ENCODE measurements around the gene ZNF669.

The ZNF669 gene

DNA sequence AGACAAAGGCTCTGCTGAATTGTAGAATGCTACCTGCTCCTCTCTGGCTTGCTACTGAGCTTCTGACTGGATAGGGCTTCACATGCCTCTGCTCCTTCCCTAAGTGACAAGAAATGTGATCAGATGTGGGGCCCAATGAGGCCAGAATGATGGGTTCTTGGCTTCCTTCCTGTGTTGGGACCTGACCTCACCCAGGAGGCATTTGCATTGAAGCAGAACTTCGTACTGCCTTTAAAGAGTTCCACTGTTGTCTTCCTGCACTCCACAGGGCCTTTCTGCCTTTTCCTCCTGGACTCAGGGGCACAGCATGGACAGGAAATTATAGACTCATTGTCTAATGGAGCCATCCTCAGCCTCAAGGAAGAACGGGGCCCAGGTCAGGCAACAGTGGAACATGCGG is 39.9 kb downstream of the ZNF669 start:
- no peak for DNase-seq (ENCODE audit: low read depth)
- TF ChIP-seq, protein P1, sequence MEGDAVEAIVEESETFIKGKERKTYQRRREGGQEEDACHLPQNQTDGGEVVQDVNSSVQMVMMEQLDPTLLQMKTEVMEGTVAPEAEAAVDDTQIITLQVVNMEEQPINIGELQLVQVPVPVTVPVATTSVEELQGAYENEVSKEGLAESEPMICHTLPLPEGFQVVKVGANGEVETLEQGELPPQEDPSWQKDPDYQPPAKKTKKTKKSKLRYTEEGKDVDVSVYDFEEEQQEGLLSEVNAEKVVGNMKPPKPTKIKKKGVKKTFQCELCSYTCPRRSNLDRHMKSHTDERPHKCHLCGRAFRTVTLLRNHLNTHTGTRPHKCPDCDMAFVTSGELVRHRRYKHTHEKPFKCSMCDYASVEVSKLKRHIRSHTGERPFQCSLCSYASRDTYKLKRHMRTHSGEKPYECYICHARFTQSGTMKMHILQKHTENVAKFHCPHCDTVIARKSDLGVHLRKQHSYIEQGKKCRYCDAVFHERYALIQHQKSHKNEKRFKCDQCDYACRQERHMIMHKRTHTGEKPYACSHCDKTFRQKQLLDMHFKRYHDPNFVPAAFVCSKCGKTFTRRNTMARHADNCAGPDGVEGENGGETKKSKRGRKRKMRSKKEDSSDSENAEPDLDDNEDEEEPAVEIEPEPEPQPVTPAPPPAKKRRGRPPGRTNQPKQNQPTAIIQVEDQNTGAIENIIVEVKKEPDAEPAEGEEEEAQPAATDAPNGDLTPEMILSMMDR (IDR thresholded peaks at IDR 0.05; ENCODE audit: control insufficient read depth, insufficient read depth, low read depth, low read length, missing control alignments): no peak
- no peak overlapping the region for H3K4me3 ChIP-seq (ENCODE audit: control insufficient read depth, low read depth, low read length)

DNA sequence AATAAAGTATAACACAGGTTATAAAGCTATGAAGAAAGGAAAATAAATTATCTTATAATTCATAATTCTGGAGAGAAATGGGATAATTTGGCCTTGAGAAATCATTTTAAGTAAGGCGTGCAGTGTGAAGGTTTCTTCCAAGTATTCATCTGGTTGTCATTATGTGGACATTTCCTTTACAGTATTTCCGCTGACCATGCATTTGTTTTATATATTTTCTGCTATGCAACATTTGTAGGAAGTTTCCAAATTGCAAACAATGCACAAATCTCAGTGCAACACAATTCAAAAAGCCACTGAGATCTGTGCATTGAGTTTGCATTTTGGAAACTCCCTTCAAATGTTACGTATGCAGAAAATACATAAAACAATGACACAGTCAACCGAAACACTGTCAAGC is 43.4 kb downstream of the ZNF669 start:
- TF ChIP-seq, protein P1 (IDR thresholded peaks at IDR 0.05; ENCODE audit: control insufficient read depth, insufficient read depth, low read depth, low read length, missing control alignments): no peak
- no peak overlapping the region for H3K4me3 ChIP-seq (ENCODE audit: control insufficient read depth, low read depth, low read length)
- DNase-seq (ENCODE audit: low read depth): no peak

DNA sequence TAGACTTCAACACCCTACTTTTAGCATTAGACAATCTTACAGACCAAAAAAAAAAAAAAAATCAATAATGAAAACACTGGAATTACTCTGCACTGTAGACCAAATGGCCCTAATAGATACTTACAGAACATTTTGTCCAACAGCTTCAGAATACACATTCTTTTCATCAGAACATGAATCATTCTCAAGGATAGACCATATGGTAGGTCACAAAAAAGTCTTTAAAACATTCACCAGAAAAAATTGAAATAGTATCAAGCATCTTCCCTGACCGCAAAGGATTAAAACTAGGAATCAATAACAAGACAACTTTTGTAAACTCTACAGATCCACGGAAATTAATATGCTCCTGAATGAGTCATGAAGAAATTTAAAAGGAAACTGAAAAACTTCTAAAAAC is 48.1 kb downstream of the ZNF669 start:
- no peak for DNase-seq (ENCODE audit: low read depth)
- TF ChIP-seq, protein P1 (IDR thresholded peaks at IDR 0.05; ENCODE audit: control insufficient read depth, insufficient read depth, low read depth, low read length, missing control alignments): no peak
- H3K4me3 ChIP-seq (ENCODE audit: control insufficient read depth, low read depth, low read length): no peak overlapping the region

DNA sequence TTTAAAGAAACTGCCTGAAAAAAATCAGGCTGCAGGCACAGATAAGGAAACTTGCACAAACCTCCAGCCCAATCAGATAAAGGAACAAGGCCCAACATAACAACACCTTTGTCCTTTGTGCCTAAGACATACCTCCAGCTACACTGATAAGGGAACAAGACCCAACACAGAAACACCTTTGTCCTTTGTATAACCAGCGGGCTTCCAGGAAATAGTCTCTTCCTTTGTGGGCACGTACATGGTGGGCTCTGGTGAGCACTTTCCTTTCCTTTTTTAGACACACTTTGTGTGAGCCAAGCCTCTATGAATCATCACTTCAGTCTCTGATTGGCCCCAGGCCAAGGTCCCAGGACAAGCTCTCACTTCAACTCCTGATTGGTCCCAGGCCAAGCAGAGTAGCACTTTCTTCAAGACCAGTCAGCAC is 49.2 kb downstream of the ZNF669 start:
- TF ChIP-seq, protein P1 (IDR thresholded peaks at IDR 0.05; ENCODE audit: control insufficient read depth, insufficient read depth, low read depth, low read length, missing control alignments): no peak
- H3K4me3 ChIP-seq (ENCODE audit: control insufficient read depth, low read depth, low read length): no peak overlapping the region
- no peak for DNase-seq (ENCODE audit: low read depth)

Measured in AG09309 (cell line).